Transverse colon (tissue), 4 donors: ENCODE data around the gene DIP2A. TPM values are rescaled to one million over a fixed set of nuclear protein-coding genes. Genes with fewer than 3 reads are reported as not detected.

Experiments
- DNase-seq: peaks from one replicate; pipeline ENCODE4 v3.0.0-alpha.2; 2019
- H3K27ac ChIP-seq, 4 donors: fragments of 200-600 bp; sonication (generic); 2 replicates each; pipeline ENCODE4 v1.5.1; 2016 to 2018; ENCODE audit warnings: inconsistent platforms in 4 of 4
- H3K27me3 ChIP-seq: fragments of 200-600 bp; sonication (generic); 2 replicates; pipeline ENCODE4 v1.5.1; 2017; ENCODE audit warnings: inconsistent platforms
- H3K36me3 ChIP-seq, 4 donors: fragments of 200-600 bp; sonication (generic); 2 replicates each; pipeline ENCODE4 v1.5.1; 2017 to 2019; ENCODE audit warnings: inconsistent platforms in 4 of 4
- H3K4me1 ChIP-seq, 4 donors: fragments of 200-600 bp; sonication (generic); 2 replicates each; pipeline ENCODE4 v1.5.1; 2017 to 2020; ENCODE audit warnings: inconsistent platforms in 4 of 4
- H3K4me3 ChIP-seq, 4 donors: fragments of 200-600 bp; sonication (generic); 1 replicate in 1 of 4; 2 replicates in 3 of 4; pipeline versions ENCODE4 v1.5.1 to v1.6.1; 2017 to 2019; ENCODE audit warnings: inconsistent platforms in 4 of 4
- H3K9me3 ChIP-seq, 2 donors: fragments of 200-600 bp; sonication (generic); 2 replicates each; pipeline ENCODE4 v1.5.1; 2017 to 2019; ENCODE audit warnings: inconsistent platforms in 2 of 2
- EP300 ChIP-seq: sonication (generic); formaldehyde crosslinking; IDR thresholded peaks from one replicate; pipeline ENCODE4 v1.6.1; 2017; ENCODE audit warnings: antibody characterized with exemption, low read depth
- POLR2A ChIP-seq: fragments of 450-650 bp; IDR thresholded peaks from one replicate; pipeline ENCODE4 v1.6.1; 2016; ENCODE audit warnings: antibody characterized with exemption, mild to moderate bottlenecking, moderate library complexity
- POLR2AphosphoS5 ChIP-seq, 3 donors: sonication (generic); formaldehyde crosslinking; IDR thresholded peaks; one replicate each; pipeline ENCODE4 v1.6.1; 2016; ENCODE audit warnings: antibody characterized with exemption in 3 of 3
- WGBS, 2 donors: methylation state at CpG; one replicate each; pipeline ENCODE4 v1.1.5; 2018; ENCODE audit warnings: low coverage in 1 of 2; 5-methylcytosine and 5-hydroxymethylcytosine counted together
- in situ Hi-C, 4 donors: fragments of 200-750 bp; cut with MboI; loops; one replicate each; pipeline versions ENCODE4 v1.15.0 to v1.15.1; 2017; ENCODE audit warnings: low sequenced_read_pairs in 3 of 4, low pct_ligation_motif_present in 1 of 4, low pct_unique_long_range_greater_than_20kb in 1 of 4
- intact Hi-C: fragments of 100-400 bp; cut with DNase I; formaldehyde crosslinking; loops from one replicate; pipeline ENCODE4 v1.15.1; 2023; ENCODE audit warnings: low total_unique reads
- total RNA-seq, 4 donors: library from RNA; depleted of rRNA; stranded (reverse); fragments of >200 nt; gene quantifications; one replicate each; pipeline ENCODE4 v1.1.0, GENCODE V29; 2016
- TF ChIP-seq, protein P1 (sequence below), 5 experiments: fragments of 200-600 bp in 3 of 5; fragments of 450-650 bp in 2 of 5; sonication (generic) in 3 of 5; IDR thresholded peaks; 1 replicate in 2 of 5; 2 replicates in 3 of 5; pipeline ENCODE4 v1.5.1; 2016 to 2017; ENCODE audit warnings: antibody characterized with exemption in 5 of 5, inconsistent platforms in 3 of 5, mild to moderate bottlenecking in 2 of 5, moderate library complexity in 1 of 5

DIP2A gene
- total RNA-seq, 4 donors from 2014 or later: 68.8 to 121 (median 92.9) TPM

DNA sequence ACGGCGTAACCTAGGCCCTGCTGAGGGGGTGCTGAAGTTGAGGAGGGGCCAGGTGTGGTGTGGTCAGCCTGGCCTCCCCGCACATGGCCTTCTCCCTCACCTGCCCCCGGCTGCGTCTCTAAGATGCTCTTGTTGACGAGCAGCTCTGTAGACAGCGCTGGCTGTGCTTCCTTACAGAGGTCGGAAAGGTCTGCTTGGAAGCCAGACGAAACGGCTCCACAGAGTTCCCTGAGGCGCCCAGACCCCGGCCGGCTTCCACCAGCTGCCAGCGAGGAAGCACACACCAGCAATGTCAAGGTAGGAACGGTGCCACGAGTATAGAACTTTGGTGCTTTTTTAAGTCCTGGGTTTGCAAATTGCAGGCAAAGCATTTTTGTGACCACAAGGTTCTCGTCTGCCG, 18.8 kb upstream of the DIP2A start:
- H3K27me3 ChIP-seq: no peaks in the 10 kb centered on the region
- intact Hi-C loops (no loop called here), in situ Hi-C loops (no loop called here)
- H3K4me1 ChIP-seq: no peaks in the 10 kb centered on the region
- H3K36me3 ChIP-seq: peaks cover 0 to 23% (median 6%) of the 10 kb centered on the region in 4 donors
- TF ChIP-seq, protein P1, sequence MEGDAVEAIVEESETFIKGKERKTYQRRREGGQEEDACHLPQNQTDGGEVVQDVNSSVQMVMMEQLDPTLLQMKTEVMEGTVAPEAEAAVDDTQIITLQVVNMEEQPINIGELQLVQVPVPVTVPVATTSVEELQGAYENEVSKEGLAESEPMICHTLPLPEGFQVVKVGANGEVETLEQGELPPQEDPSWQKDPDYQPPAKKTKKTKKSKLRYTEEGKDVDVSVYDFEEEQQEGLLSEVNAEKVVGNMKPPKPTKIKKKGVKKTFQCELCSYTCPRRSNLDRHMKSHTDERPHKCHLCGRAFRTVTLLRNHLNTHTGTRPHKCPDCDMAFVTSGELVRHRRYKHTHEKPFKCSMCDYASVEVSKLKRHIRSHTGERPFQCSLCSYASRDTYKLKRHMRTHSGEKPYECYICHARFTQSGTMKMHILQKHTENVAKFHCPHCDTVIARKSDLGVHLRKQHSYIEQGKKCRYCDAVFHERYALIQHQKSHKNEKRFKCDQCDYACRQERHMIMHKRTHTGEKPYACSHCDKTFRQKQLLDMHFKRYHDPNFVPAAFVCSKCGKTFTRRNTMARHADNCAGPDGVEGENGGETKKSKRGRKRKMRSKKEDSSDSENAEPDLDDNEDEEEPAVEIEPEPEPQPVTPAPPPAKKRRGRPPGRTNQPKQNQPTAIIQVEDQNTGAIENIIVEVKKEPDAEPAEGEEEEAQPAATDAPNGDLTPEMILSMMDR (IDR thresholded peaks at IDR 0.05): no peak
- TF ChIP-seq EP300 (no peak), POLR2A (no peak), POLR2AphosphoS5 (IDR thresholded peaks at IDR 0.05) (no peak)
- WGBS, 2 donors: 85% methylated on average over 18 of the region's 18 CpGs; no CpG with 5 or more reads in 1 of the 2 donors
- no peaks in the 10 kb centered on the region for H3K9me3 ChIP-seq
- no peak overlapping the region for H3K4me3 ChIP-seq
- no peak overlapping the region for H3K27ac ChIP-seq
- no peak for DNase-seq

DNA sequence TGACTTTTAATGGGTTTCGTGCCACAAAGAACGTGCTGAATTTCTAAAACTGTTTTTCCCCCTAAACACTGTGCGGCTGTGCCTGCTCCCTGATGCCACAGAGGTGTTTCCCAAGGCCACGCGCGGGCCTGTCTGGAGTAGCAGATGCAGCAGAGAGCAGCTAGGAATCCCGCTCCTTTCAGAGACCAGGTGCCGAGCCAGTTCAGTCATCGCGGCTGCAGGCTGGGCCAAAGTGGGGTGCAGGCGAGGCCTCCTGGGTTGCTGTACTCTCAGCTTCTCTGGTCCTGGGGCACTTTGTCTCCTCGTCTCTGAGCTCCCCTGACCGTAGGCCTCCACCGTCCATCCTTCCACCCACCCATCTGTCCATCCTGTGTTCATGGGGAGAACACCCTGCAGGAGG, 17.4 kb upstream of the DIP2A start:
- Histone ChIP-seq H3K27ac (no peak overlapping the region), H3K36me3 (peaks cover 0 to 26% (median 6%) of the 10 kb centered on the region in 4 donors), H3K27me3 (no peaks in the 10 kb centered on the region), H3K4me3 (no peak overlapping the region), H3K9me3 (no peaks in the 10 kb centered on the region), H3K4me1 (no peaks in the 10 kb centered on the region)
- intact Hi-C loops (no loop called here), in situ Hi-C loops (no loop called here)
- 60 to 95% methylated on average over 1 to 14 of the region's 14 CpGs for WGBS, 2 donors
- TF ChIP-seq, protein P1 (IDR thresholded peaks at IDR 0.05): no peak
- TF ChIP-seq POLR2AphosphoS5 (IDR thresholded peaks at IDR 0.05) (no peak), EP300 (no peak), POLR2A (no peak)
- no peak for DNase-seq

DNA sequence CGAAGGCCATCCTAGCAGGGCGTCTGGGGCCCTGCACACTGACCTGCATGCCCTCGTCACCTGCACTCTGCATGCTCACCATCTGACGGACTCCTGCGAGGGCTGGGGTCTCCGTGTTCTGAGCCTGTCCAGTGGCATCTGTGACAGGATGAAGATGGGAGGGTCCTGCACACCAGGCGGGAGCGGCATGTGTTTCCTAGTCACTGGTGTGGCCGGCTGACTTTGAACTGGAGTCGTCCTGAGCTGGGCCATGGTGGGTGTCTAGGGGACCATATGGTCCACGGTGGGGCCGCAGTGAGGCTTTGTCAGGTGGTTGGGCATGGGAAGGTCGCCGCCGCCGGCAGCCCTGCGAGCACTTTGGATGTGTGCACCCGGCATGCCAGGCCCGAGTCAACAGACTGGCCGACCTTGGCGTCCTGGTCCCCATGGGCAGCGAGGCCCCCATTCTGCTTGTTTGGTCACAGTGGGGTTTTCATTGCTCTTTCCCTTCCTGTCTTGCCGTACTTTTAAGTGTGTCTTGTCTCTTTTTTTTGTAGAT, 16.7 kb upstream of the DIP2A start:
- intact Hi-C loops (no loop called here), in situ Hi-C loops (no loop called here)
- WGBS, 2 donors: 95% methylated on average over 20 of the region's 23 CpGs; no CpG with 5 or more reads in 1 of the 2 donors
- Histone ChIP-seq H3K4me1 (peaks cover 0 to 3% (median 0%) of the 10 kb centered on the region in 4 donors), H3K36me3 (peaks cover 0 to 22% (median 6%) of the 10 kb centered on the region in 4 donors), H3K9me3 (no peaks in the 10 kb centered on the region), H3K27me3 (no peaks in the 10 kb centered on the region), H3K27ac (no peak overlapping the region), H3K4me3 (no peak overlapping the region)
- no peak for DNase-seq
- no peak for TF ChIP-seq POLR2A
- TF ChIP-seq EP300: no peak
- TF ChIP-seq, protein P1 (IDR thresholded peaks at IDR 0.05): no peak

DNA sequence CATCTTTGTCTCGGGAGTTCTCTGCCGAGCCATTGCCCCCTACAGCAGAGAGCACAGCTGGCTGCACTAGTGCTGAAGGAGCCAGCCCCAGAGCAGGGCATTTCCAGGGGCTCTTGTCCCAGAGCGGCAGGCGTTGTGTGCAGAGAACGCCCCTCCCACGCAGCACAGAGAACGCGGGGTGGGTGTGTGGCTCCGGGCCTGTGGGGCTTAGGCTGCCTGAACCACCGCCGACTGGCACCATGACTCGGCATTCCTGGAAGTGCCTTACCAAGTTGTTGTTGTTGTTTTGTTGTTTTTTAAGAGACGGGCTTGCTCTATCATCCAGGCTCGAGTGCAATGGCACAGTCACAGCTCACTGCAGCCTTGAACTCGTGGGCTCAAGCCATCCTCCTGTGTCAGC, 15.8 kb upstream of the DIP2A start:
- WGBS, 2 donors: 87 to 89% methylated on average over 2 to 15 of the region's 15 CpGs
- H3K9me3 ChIP-seq: no peaks in the 10 kb centered on the region
- no peaks in the 10 kb centered on the region for H3K27me3 ChIP-seq
- H3K27ac ChIP-seq: no peak overlapping the region
- in situ Hi-C loops (no loop called here), intact Hi-C loops (no loop called here)
- H3K36me3 ChIP-seq: peaks cover 0 to 22% (median 6%) of the 10 kb centered on the region in 4 donors
- H3K4me3 ChIP-seq: no peak overlapping the region
- no peak for DNase-seq
- peaks cover 0 to 12% (median 4%) of the 10 kb centered on the region in 4 donors for H3K4me1 ChIP-seq
- no peak for TF ChIP-seq EP300
- no peak for TF ChIP-seq POLR2A
- TF ChIP-seq, protein P1 (IDR thresholded peaks at IDR 0.05): no peak
- TF ChIP-seq POLR2AphosphoS5 (IDR thresholded peaks at IDR 0.05): no peak
